Testis (tissue), 2 donors: ENCODE measurements around the gene DLL4.

Experiments used
- CTCF ChIP-seq, 3 experiments: fragments of 450-650 bp in 2 of 3; fragments of 200-600 bp in 1 of 3; sonication (generic) in 1 of 3; IDR thresholded peaks; one replicate each; pipeline ENCODE4 v1.5.1; 2016 to 2019; ENCODE audit warnings: antibody characterized with exemption in 3 of 3, mild to moderate bottlenecking in 2 of 3, moderate library complexity in 1 of 3
- POLR2A ChIP-seq: fragments of 450-650 bp; IDR thresholded peaks from one replicate; pipeline ENCODE4 v1.6.1; 2017; ENCODE audit warnings: antibody characterized with exemption, mild to moderate bottlenecking, moderate library complexity

- no peak for TF ChIP-seq CTCF (IDR thresholded peaks at IDR 0.05)
- TF ChIP-seq POLR2A = no peak
Measured at GRCh38 chr15:40984964-40985363, 55.8 kb downstream of the DLL4 start.
